SW480 (cell line): ENCODE results near the gene PTPRO.

Experiments
- DNase-seq: peaks from one replicate; pipeline ENCODE4 v3.0.0-alpha.2; 2016; ENCODE audit warnings: low spot score

The PTPRO gene

GRCh38 chr12:15350643-15351042, 28.3 kb downstream of the PTPRO start:
- DNase-seq: no peak

- no peak for DNase-seq
Observed at GRCh38 chr12:15355766-15356165, 33.5 kb downstream of the PTPRO start.

GRCh38 chr12:15356951-15357364, 34.6 kb downstream of the PTPRO start:
- no peak for DNase-seq

GRCh38 chr12:15364221-15365160, 42.2 kb downstream of the PTPRO start:
- no peak for DNase-seq

GRCh38 chr12:15368812-15369211, 46.5 kb downstream of the PTPRO start:
- DNase-seq: no peak

GRCh38 chr12:15372352-15372751, 50.0 kb downstream of the PTPRO start:
- no peak for DNase-seq

- DNase-seq: no peak
Observed at GRCh38 chr12:15387772-15388171, 65.5 kb downstream of the PTPRO start.

GRCh38 chr12:15389561-15389960, 67.3 kb downstream of the PTPRO start:
- no peak for DNase-seq

GRCh38 chr12:15393037-15393436, 70.7 kb downstream of the PTPRO start:
- peak; percentile 11 for DNase-seq

GRCh38 chr12:15393995-15394394, 71.7 kb downstream of the PTPRO start:
- no peak for DNase-seq

- no peak for DNase-seq
Observed at GRCh38 chr12:15404485-15404884, 82.2 kb downstream of the PTPRO start.

- no peak for DNase-seq
Observed at GRCh38 chr12:15405606-15406005, 83.3 kb downstream of the PTPRO start.

- no peak for DNase-seq
Observed at GRCh38 chr12:15407025-15407424, 84.7 kb downstream of the PTPRO start.

GRCh38 chr12:15411842-15412241, 89.5 kb downstream of the PTPRO start:
- DNase-seq: no peak

- DNase-seq: no peak
Observed at GRCh38 chr12:15417691-15418090, 95.4 kb downstream of the PTPRO start.

GRCh38 chr12:15423629-15424028, 101.3 kb downstream of the PTPRO start:
- DNase-seq: peak; percentile 86

- no peak for DNase-seq
Observed at GRCh38 chr12:15427913-15428312, 105.6 kb downstream of the PTPRO start.

- no peak for DNase-seq
Observed at GRCh38 chr12:15428632-15429031, 106.3 kb downstream of the PTPRO start.

- DNase-seq: no peak
Observed at GRCh38 chr12:15429262-15429661, 107.0 kb downstream of the PTPRO start.

GRCh38 chr12:15435597-15435996, 113.3 kb downstream of the PTPRO start:
- DNase-seq: no peak

- DNase-seq: no peak
Observed at GRCh38 chr12:15439459-15439858, 117.2 kb downstream of the PTPRO start.

- no peak for DNase-seq
Observed at GRCh38 chr12:15443050-15443449, 120.7 kb downstream of the PTPRO start.

GRCh38 chr12:15443611-15444010, 121.3 kb downstream of the PTPRO start:
- DNase-seq: no peak

- DNase-seq: no peak
Observed at GRCh38 chr12:15444523-15444922, 122.2 kb downstream of the PTPRO start.
